HepG2 (cell line): ENCODE results near the gene GRHL1. TPM values are rescaled to one million over a fixed set of nuclear protein-coding genes. Genes with fewer than 3 reads are reported as not detected.

ENCODE experiments used
- ATF7 ChIP-seq, 2 experiments: fragments of 450-650 bp in 1 of 2; sonication (generic) in 1 of 2; formaldehyde crosslinking in 1 of 2; IDR thresholded peaks; 2 replicates each; pipeline versions ENCODE4 v1.4.0 to v1.6.1; 2016 to 2020; ENCODE audit warnings: antibody characterized with exemption in 1 of 2, mild to moderate bottlenecking in 1 of 2, missing genetic modification reagents in 1 of 2
- BCL6 ChIP-seq: IDR thresholded peaks from 2 replicates; pipeline ENCODE4 v1.6.1; 2016; ENCODE audit warnings: missing genetic modification reagents, missing compliant biosample characterization
- DNMT3B ChIP-seq: conservative IDR thresholded peaks from 2 replicates; pipeline ENCODE4 v1.6.1; 2016; ENCODE audit warnings: missing biosample characterization, control low read depth
- FOXP1 ChIP-seq, 2 experiments: fragments of 450-650 bp in 1 of 2; IDR thresholded peaks; 2 replicates each; pipeline ENCODE4 v1.6.1; 2017 to 2018; ENCODE audit warnings: antibody characterized with exemption in 1 of 2
- HNRNPK ChIP-seq: fragments of 200-400 bp; formaldehyde crosslinking; IDR thresholded peaks from 2 replicates; pipeline ENCODE4 v1.6.1; 2018; ENCODE audit warnings: low read length, low read depth, moderate library complexity, mild to moderate bottlenecking; ENCODE audit not compliant: poor library complexity, severe bottlenecking
- KDM5A ChIP-seq: fragments of 200-600 bp; sonication (generic); IDR thresholded peaks from 2 replicates; pipeline ENCODE4 v1.7.0; 2018; ENCODE audit warnings: antibody characterized with exemption, mild to moderate bottlenecking, low read length, borderline replicate concordance
- KDM5B ChIP-seq: sonication (generic); formaldehyde crosslinking; IDR thresholded peaks from 2 replicates; pipeline ENCODE4 v1.4.0; 2020; ENCODE audit warnings: missing genetic modification reagents, mild to moderate bottlenecking, borderline replicate concordance
- MEF2D ChIP-seq: sonication (generic); formaldehyde crosslinking; IDR thresholded peaks from 2 replicates; pipeline ENCODE4 v1.5.1; 2020; ENCODE audit warnings: mild to moderate bottlenecking, missing genetic modification reagents
- MIXL1 ChIP-seq: IDR thresholded peaks from 2 replicates; pipeline ENCODE4 v1.6.1; 2016
- NCOA2 ChIP-seq: sonication (generic); formaldehyde crosslinking; IDR thresholded peaks from 2 replicates; pipeline ENCODE4 v1.8.0; 2022; ENCODE audit warnings: inconsistent platforms
- NCOA5 ChIP-seq: sonication (generic); formaldehyde crosslinking; IDR thresholded peaks from 2 replicates; pipeline ENCODE4 v1.4.0; 2020; ENCODE audit warnings: missing genetic modification reagents
- NFYC ChIP-seq: IDR thresholded peaks from 2 replicates; pipeline ENCODE4 v1.6.1; 2016; ENCODE audit warnings: missing genetic modification reagents, missing compliant biosample characterization
- SKI ChIP-seq: fragments of 450-650 bp; IDR thresholded peaks from one replicate; pipeline ENCODE4 v1.6.1; 2018; ENCODE audit warnings: mild to moderate bottlenecking; ENCODE audit not compliant: partially characterized antibody
- SMAD3 ChIP-seq: sonication (generic); formaldehyde crosslinking; IDR thresholded peaks from 2 replicates; pipeline ENCODE4 v1.4.0; 2020; ENCODE audit warnings: missing genetic modification reagents
- TCF7 ChIP-seq: sonication (generic); IDR thresholded peaks from 2 replicates; pipeline ENCODE4 v1.6.1; 2016; ENCODE audit warnings: antibody characterized with exemption, low read depth
- ZFP36L2 ChIP-seq: sonication (generic); formaldehyde crosslinking; IDR thresholded peaks from 2 replicates; pipeline ENCODE4 v1.4.0; 2020; ENCODE audit warnings: missing genetic modification reagents
- ZNF383 ChIP-seq: sonication (generic); formaldehyde crosslinking; IDR thresholded peaks from 2 replicates; pipeline ENCODE4 v1.4.0; 2020; ENCODE audit warnings: missing genetic modification reagents, mild to moderate bottlenecking, borderline replicate concordance
- ZNF530 ChIP-seq: sonication (generic); formaldehyde crosslinking; IDR thresholded peaks from 2 replicates; pipeline ENCODE4 v1.5.0; 2020; ENCODE audit warnings: low read depth, mild to moderate bottlenecking, missing genetic modification reagents
- ZNF616 ChIP-seq: sonication (generic); formaldehyde crosslinking; IDR thresholded peaks from 2 replicates; pipeline ENCODE4 v1.5.0; 2020; ENCODE audit warnings: low read depth, mild to moderate bottlenecking, missing genetic modification reagents
- ZNF629 ChIP-seq: sonication (generic); formaldehyde crosslinking; conservative IDR thresholded peaks from 2 replicates; pipeline ENCODE4 v1.5.0; 2020; ENCODE audit warnings: missing genetic modification reagents
- ZNF670 ChIP-seq: sonication (generic); formaldehyde crosslinking; IDR thresholded peaks from 2 replicates; pipeline ENCODE4 v1.8.0; 2022; ENCODE audit warnings: mild to moderate bottlenecking, missing genetic modification reagents, borderline replicate concordance
- ZNF737 ChIP-seq: sonication (generic); formaldehyde crosslinking; IDR thresholded peaks from 2 replicates; pipeline ENCODE4 v1.5.0; 2020; ENCODE audit warnings: missing genetic modification reagents, mild to moderate bottlenecking, borderline replicate concordance
- ZNF790 ChIP-seq: sonication (generic); formaldehyde crosslinking; IDR thresholded peaks from 2 replicates; pipeline ENCODE4 v1.8.0; 2022; ENCODE audit warnings: missing genetic modification reagents, mild to moderate bottlenecking, borderline replicate concordance
- polyA plus RNA-seq, 8 experiments: library from polyadenylated mRNA; depleted of rRNA in 3 of 8; stranded (reverse) in 7 of 8; unstranded in 1 of 8; fragments of >200 nt; fragmentation: Illumina TruSeq in 4 of 8; extraction: Trizol in 4 of 8; gene quantifications; 2 replicates each; pipeline versions ENCODE4 v1.2.1 to v1.2.3, GENCODE V29; 2011 to 2016; ENCODE audit warnings: low read depth in 4 of 8, missing spikeins in 1 of 8, mixed read lengths in 1 of 8; ENCODE audit not compliant: insufficient read depth in 1 of 8
- total RNA-seq, 5 experiments: library from RNA; depleted of rRNA; stranded (reverse); fragments of >200 nt; fragmentation: Illumina TruSeq; extraction: Trizol; gene quantifications; 2 replicates each; pipeline ENCODE4 v1.2.3, GENCODE V29; 2016; ENCODE audit warnings: low read depth in 1 of 5
- TF ChIP-seq, protein P1 (sequence below): sonication (generic); IDR thresholded peaks from 2 replicates; pipeline ENCODE4 v1.6.1; 2016; ENCODE audit warnings: low read depth, borderline replicate concordance
- TF ChIP-seq, protein P2 (sequence below): sonication (generic); formaldehyde crosslinking; IDR thresholded peaks from 2 replicates; pipeline ENCODE4 v1.4.0; 2020; ENCODE audit warnings: missing genetic modification reagents
- TF ChIP-seq, protein P3 (sequence below): sonication (generic); formaldehyde crosslinking; IDR thresholded peaks from 2 replicates; pipeline ENCODE4 v1.4.0; 2020; ENCODE audit warnings: low read depth, mild to moderate bottlenecking, missing genetic modification reagents

Gene GRHL1
- total and polyA plus RNA-seq, 2 of the 13 experiments (the other 11 are each of a cell fraction or from before 2014, with no cell fraction given) = 9.3 to 12.0 TPM

DNA sequence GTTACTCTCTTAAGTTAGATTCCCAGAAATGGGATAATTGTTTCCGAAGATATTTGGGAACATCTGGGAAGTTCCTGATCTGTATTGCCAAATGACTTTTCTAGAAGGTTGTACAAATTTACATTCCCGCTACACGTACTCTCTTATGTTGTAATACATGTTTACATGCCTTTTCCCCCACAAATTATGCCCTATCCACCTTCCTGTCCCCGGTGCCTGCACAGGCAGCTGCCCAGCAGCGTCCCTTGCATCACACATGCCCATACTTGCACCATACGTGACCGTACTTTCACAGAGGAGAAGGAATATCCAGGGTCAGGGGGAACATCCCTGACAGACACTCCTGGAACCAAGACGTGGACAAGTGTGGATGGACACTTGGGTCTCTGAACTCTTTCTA is 67.7 kb downstream of the GRHL1 start (continued):
- TF ChIP-seq HNRNPK (no peak), ZNF670 (CRISPR knock-in tag) (0 out of 2 replicates have a peak, but pooled peaks have one; percentile 33), ZNF790 (CRISPR knock-in tag) (no peak), NCOA2 (CRISPR knock-in tag) (no peak; the same call in 1 of the 2 replicates), KDM5A (no peak), BCL6 (CRISPR knock-in tag) (peak; percentile 89), NCOA5 (CRISPR knock-in tag) (no peak), ZNF383 (CRISPR knock-in tag) (no peak), MEF2D (CRISPR knock-in tag) (no peak), ZFP36L2 (CRISPR knock-in tag) (no peak), ZNF629 (CRISPR knock-in tag) (no peak), FOXP1 (IDR thresholded peaks at IDR 0.05) (no peak), FOXP1 (CRISPR knock-in tag; IDR thresholded peaks at IDR 0.05) (peak; percentile 55; the same call in 1 of the 2 replicates), MIXL1 (CRISPR knock-in tag) (0 out of 2 replicates have a peak, but pooled peaks have one; percentile 32), ZNF530 (no peak), SKI (peak; percentile 43), ZNF737 (no peak), KDM5B (no peak), DNMT3B (CRISPR knock-in tag) (no peak), SMAD3 (CRISPR knock-in tag) (peak; percentile 81), ATF7 (IDR thresholded peaks at IDR 0.05) (0 out of 2 replicates have a peak, but pooled peaks have one; percentile 10), ATF7 (CRISPR knock-in tag; IDR thresholded peaks at IDR 0.05) (no peak), NFYC (CRISPR knock-in tag) (no peak), ZNF616 (no peak), TCF7 (no peak)
- TF ChIP-seq, protein P1, sequence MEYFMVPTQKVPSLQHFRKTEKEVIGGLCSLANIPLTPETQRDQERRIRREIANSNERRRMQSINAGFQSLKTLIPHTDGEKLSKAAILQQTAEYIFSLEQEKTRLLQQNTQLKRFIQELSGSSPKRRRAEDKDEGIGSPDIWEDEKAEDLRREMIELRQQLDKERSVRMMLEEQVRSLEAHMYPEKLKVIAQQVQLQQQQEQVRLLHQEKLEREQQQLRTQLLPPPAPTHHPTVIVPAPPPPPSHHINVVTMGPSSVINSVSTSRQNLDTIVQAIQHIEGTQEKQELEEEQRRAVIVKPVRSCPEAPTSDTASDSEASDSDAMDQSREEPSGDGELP = no peak
- TF ChIP-seq, protein P2, sequence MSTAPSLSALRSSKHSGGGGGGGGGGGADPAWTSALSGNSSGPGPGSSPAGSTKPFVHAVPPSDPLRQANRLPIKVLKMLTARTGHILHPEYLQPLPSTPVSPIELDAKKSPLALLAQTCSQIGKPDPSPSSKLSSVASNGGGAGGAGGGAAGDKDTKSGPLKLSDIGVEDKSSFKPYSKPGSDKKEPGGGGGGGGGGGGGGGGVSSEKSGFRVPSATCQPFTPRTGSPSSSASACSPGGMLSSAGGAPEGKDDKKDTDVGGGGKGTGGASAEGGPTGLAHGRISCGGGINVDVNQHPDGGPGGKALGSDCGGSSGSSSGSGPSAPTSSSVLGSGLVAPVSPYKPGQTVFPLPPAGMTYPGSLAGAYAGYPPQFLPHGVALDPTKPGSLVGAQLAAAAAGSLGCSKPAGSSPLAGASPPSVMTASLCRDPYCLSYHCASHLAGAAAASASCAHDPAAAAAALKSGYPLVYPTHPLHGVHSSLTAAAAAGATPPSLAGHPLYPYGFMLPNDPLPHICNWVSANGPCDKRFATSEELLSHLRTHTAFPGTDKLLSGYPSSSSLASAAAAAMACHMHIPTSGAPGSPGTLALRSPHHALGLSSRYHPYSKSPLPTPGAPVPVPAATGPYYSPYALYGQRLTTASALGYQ = no peak
- TF ChIP-seq, protein P3, sequence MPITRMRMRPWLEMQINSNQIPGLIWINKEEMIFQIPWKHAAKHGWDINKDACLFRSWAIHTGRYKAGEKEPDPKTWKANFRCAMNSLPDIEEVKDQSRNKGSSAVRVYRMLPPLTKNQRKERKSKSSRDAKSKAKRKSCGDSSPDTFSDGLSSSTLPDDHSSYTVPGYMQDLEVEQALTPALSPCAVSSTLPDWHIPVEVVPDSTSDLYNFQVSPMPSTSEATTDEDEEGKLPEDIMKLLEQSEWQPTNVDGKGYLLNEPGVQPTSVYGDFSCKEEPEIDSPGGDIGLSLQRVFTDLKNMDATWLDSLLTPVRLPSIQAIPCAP (CRISPR knock-in tag) = no peak
